ENCODE data around the gene CAPN2.
"Not testable (repeated sequence)": the region's sequence is repeated elsewhere in the genome, so short reads cannot be mapped to it uniquely, and the experiment has no call there.

CAPN2 gene

GRCh38 chr1:223740038-223740736 lies 27.8 kb downstream of the CAPN2 start:
- not testable (repeated sequence) for DNase-seq

DNA sequence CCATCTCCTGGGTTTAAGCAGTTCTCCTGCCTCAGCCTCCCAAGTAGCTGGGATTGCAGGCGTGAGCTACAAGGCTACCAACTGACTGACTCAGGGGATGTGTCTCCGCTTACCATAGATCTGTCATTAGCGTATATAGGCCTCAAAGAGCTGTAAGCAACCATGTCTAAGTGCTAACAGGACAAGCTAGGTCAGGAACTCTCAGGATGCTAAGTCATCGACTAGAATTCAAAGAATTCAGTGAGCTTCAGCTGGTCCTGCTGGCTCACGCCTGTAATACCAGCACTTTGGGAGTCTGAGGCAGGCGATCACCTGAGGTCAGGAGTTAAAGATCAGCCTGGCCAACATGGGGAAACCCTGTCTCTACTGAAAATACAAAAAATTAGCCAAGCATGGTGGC lies 29.5 kb downstream of the CAPN2 start:
- peak; percentile 68 for DNase-seq

DNA sequence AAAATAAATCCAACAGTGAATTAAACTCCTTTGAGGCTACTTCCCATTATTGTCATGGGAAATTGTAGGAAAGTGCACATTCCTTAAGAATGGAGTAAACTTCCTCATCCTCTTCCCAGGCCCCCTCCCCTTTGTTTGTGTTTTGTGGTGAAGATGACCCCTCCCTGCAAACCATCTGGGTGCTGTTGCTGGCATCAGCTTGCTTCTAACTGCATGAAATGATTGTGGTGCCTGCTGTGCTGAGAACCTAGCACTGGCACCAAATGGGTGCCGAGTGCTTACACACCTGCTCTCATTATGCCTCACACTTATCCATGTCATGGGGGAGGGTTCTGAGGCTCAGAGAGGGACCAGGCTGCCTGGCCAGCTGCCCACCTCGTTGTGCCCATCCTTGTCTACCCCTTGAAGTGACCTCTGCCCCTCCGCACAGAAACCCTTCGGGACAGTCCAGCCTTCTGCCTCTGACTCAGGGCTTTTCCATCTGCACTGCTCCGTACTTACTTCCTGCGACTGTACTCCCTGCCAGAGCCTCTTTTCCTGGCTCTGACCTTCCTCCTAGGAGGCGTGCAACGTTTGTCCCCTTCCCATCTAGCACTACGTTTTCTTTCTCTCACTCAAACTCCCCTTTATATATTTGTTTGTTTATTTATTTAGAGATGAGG lies 30.6 kb downstream of the CAPN2 start:
- DNase-seq, result no peak

GRCh38 chr1:223745731-223746130 lies 33.4 kb downstream of the CAPN2 start:
- DNase-seq, result no peak

DNA sequence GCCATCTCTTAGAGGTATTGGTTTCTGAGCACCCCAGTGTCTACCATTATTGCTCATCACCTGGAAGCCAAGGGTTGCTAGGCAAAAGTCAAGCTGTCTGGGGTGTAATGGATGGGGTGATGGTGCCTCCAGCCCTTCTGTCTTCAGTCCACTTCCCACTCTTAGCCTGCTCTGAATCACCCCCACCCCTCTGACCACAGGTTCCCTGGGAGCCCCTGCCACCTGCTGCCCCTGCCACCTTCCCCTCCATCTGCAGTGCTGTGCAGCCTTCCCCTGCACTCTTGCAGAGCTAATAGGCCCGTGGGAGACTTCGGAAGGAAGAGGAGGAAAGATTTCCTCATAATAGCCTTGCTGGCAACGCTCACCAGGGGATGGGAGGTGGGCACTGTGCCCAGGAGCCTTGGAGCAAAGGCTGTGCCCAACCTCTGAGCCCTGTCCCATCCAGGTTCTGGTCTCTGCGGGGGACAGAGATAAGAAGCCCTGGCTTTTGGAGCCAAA lies 35.5 kb downstream of the CAPN2 start:
- DNase-seq, result peak; percentile 39

- peak; percentile 45 for DNase-seq
Observed at GRCh38 chr1:223748405-223748772, 36.0 kb downstream of the CAPN2 start.

GRCh38 chr1:223748773-223749733 lies 36.7 kb downstream of the CAPN2 start:
- peak; percentile 60 for DNase-seq

DNA sequence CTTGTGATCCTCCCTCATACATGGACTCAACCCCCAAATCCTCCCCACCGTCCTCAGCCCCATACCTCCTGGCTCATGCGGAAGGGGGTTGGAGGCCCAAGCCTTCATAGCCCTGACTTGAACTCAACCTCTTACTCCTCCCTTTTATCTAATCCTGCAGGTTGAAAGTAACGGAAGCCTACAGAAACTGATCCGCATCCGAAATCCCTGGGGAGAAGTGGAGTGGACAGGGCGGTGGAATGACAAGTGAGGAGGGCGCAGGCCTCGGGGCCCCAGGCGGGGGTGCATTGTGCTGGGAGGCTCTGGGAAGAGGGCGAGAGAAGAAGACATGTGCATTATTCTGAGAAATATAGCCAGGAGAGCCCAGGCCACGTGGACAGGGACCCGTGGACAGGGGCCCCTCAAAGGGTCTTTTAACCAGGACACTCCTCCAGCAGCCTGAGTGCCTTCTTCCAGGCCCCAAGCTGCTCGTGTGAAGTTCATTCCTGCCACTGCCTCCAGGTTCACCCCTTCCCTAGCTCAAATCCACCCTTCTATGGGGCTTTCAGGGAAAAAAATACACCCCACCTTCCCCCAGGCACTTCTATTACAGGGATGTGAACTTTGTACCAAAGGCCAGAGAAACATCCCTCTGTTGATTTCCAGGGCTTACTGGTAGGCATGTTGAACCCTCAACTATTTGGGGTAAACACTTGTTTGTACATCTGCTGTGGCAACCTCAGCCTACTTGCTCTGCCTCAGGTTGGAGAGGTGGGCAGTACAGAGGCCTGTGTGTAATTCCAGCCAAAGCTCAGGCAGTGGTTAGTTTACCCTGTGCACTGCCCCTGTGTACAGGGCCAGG lies 38.6 kb downstream of the CAPN2 start:
- no peak for DNase-seq

GRCh38 chr1:223751696-223752095 lies 39.4 kb downstream of the CAPN2 start:
- no peak for DNase-seq

DNA sequence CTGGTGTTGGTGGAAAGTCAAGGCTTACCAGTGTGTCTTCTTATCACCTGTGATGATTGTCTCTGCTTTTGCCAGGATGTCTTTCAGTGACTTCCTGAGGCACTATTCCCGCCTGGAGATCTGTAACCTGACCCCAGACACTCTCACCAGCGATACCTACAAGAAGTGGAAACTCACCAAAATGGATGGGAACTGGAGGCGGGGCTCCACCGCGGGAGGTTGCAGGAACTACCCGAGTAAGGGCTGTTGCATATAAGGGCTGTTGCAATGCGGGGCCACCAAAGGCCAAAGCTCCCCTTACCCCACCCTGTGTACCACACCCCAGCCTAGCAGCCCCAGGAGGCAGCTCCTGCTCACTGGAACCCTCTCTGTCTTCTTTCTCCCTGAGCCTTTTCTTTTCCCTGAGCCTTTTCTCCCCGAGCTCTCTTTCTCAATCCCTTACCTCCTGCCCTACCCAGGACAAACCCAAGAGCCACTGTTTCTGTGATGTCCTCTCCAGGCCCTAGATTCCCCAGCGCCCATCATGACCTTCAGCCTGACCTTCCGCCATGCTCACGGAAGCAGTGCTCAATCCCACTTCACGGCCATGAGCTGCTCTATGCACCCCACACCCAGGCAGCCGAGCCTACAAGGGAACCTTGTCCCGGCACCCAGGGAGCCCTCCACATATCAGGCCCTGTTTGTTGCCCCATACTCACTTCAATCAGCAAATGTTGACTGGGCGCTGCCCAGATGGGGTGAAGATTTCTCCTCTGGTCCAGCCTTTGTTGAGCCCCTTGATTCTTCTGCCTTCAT lies 40.6 kb downstream of the CAPN2 start:
- DNase-seq, result no peak

DNA sequence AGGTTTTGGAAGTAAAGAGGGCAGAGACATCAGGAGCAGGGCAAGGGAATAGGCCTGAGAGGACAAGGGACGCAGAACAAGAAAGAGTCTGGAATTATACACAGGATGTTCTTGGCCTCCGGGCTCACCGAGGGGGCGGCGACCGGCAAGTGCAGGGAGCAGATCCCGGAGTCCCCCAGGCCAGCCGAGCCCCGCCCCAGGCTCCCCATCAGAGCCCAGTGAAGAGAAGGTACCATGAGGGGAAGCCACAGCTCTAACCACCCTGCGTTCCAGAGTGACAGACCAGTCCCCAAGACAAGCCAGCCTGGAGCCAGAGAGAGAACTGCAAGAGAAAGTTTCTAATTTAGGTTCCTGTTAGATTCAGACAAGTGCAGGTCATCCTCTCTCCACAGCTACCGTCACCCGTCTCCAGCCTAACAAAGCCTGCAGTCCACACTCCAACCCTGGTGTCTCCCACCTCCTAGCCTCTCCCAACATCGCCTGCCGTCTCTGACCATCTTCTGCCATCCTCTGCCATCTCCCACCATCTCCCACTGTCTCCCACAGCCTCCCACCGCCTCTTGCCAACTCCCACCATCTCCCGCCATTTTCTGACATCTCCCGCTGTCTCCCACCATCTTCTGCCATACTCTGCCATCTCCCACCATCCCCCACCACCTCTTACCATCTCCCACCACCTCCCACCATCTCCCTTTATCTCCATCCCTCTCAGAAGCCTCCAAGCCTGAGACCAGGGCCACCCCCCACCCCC lies 42.5 kb downstream of the CAPN2 start:
- no peak for DNase-seq

DNA sequence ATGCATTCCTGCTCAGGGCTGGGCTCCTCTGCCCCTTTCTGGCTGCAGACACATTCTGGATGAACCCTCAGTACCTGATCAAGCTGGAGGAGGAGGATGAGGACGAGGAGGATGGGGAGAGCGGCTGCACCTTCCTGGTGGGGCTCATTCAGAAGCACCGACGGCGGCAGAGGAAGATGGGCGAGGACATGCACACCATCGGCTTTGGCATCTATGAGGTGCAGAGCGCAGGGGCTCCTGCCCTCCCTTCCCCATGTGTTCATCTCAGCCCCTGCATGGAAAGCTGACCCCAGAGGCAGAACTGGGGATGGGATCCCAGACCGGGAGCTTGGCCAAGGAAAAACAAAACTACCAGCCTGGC lies 43.1 kb downstream of the CAPN2 start:
- no peak for DNase-seq

GRCh38 chr1:223755992-223756775 lies 43.8 kb downstream of the CAPN2 start:
- DNase-seq, result no peak

GRCh38 chr1:223756806-223757700 lies 44.7 kb downstream of the CAPN2 start:
- DNase-seq, result no peak

DNA sequence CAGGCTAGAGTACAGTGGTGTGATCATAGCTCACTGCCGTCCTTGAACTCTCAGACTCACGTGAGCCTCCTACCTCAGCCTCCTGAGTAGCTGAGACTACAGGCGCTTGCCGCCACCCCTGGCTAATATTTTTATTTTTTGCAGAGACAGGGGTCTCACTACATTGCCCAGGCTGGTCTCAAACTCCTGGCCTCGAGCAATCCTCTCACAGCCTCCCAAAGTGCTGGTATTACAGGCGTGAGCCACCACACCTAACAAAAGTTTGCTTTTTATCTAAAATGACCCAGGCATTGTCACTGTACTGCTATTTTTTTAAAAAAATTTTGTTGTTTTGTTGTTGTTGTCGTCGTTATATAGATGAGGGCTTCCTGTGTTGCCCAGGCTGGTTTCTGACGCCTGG lies 46.4 kb downstream of the CAPN2 start:
- DNase-seq, result no peak

DNA sequence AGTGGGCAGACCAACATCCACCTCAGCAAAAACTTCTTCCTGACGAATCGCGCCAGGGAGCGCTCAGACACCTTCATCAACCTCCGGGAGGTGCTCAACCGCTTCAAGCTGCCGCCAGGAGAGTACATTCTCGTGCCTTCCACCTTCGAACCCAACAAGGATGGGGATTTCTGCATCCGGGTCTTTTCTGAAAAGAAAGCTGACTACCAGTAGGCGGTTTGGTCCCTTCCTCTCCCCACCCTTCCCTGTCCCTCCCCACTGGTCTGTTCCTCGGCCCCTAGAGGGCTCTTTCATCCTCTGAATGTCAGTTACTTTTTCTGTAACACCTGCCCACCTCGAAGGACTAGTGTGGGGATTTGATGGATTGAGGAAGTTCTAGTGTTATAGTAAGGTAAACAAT lies 46.9 kb downstream of the CAPN2 start:
- no peak for DNase-seq

DNA sequence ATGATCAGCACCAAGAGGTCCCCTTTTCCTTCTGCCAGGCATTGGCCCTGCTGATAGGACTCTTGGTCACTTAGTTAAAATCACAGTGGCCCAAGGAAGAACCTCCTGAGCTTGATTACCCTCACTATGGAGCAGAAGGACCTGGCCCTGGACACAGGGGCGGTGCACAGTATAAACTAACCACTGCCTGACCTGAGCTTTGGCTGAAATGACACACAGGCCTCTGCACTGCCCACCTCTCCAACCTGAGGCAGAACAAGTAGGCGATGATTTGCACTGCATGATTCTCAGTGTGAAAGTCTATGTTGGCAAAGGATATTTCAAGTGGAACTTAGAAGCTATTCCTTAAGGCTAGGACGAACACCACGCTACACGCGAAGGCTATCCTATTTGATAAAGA lies 48.5 kb downstream of the CAPN2 start:
- DNase-seq, result no peak

DNA sequence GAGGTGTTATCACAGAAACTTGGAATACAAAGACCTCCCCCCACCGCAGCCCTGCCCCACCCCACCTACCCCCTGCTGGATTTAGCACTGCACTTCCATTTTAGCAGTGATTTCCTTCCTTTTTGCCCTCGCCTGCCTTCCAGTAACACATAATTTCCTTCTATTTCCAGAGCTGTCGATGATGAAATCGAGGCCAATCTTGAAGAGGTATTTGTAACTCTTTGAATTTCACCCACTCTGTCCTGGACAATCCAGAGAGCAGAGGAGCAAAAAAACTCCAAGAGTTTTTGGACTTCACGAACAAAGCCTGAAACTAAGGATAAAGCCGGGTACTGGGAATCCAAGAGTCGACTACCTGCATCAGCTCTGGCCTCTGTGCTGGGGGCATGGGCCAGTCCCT lies 49.1 kb downstream of the CAPN2 start:
- DNase-seq, result no peak

DNA sequence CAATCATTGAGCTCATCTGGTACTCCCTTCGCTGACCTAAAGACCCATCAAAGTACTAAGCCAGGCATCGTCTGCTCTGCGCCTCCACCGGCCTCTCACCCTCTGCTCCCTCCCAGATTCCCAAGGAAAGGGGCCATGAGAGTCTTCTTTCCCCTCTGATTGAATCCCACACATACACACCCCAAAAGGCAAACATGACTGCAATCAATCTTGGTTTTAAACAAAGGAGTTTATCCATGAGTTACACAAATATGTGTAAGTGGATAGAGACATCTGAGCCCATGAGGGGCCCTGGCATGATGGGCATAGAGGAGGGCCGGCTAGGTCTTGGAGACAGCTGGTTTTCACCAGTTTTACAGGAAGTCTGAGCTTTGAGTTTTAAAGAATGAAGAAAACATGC lies 50.9 kb downstream of the CAPN2 start:
- no peak for DNase-seq
